Activated T-cell treated with anti-CD3 and anti-CD28 coated beads for 1 hour (primary cell): ENCODE measurements around the gene HIPK3.
"Not testable (repeated sequence)": the region's sequence is repeated elsewhere in the genome, so short reads cannot be mapped to it uniquely, and the experiment has no call there.

ENCODE experiments used
- DNase-seq: peaks from one replicate; pipeline ENCODE4 v3.0.0-alpha.2; 2020; ENCODE audit warnings: low read depth

HIPK3 gene

GRCh38 chr11:33358150-33358831, 101.1 kb downstream of the HIPK3 start:
- no peak for DNase-seq

- no peak for DNase-seq
Observed at GRCh38 chr11:33360642-33361041, 103.5 kb downstream of the HIPK3 start.

GRCh38 chr11:33362051-33362910, 105.1 kb downstream of the HIPK3 start:
- DNase-seq: no peak

GRCh38 chr11:33366918-33367317, 109.7 kb downstream of the HIPK3 start:
- no peak for DNase-seq

DNA sequence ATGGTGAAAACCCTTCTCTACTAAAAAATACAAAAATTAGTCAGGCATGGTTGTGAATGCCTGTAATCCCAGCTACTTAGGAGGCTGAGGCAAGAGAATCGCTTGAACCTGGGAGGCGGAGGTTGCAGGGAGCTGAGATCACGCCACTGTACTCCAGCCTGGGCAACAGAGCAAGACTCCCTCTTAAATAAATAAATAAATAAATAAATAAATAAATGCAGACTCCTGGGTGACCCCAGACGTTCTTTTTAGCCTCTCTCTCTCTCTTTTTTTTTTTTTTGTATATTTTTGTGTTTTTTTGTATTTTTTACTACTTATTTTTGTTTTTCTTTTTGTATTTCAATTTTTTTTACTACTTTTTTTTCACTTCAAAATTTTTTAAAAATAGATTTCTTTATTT, 111.3 kb downstream of the HIPK3 start:
- DNase-seq: not testable (repeated sequence)

GRCh38 chr11:33368931-33369330, 111.8 kb downstream of the HIPK3 start:
- DNase-seq: no peak

DNA sequence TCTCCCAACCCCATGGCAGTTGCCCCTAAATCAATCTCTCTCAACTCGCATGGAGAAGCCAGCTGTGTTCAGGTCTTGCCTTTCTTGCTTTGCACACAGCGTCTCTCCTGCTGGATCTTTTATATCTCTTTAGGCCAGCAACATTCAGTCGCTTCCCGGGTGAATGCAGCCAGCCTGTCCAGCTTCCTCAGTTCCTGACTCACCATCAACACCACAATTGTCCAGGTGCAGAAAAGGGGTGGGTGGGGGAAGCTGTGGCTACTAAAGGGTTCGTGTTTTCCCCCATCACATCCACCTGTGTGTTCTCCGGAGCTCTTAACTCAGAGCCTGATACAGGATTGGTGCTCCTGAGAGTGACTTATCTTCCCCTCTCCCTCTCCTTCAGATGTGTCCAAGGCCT, 116.5 kb downstream of the HIPK3 start:
- no peak for DNase-seq

- DNase-seq: no peak
Observed at GRCh38 chr11:33375236-33375635, 118.1 kb downstream of the HIPK3 start.

- no peak for DNase-seq
Observed at GRCh38 chr11:33375688-33376311, 118.6 kb downstream of the HIPK3 start, which contains the start of gene KIAA1549L. KIAA1549L (plus strand) TSS chr11:33376108.

DNA sequence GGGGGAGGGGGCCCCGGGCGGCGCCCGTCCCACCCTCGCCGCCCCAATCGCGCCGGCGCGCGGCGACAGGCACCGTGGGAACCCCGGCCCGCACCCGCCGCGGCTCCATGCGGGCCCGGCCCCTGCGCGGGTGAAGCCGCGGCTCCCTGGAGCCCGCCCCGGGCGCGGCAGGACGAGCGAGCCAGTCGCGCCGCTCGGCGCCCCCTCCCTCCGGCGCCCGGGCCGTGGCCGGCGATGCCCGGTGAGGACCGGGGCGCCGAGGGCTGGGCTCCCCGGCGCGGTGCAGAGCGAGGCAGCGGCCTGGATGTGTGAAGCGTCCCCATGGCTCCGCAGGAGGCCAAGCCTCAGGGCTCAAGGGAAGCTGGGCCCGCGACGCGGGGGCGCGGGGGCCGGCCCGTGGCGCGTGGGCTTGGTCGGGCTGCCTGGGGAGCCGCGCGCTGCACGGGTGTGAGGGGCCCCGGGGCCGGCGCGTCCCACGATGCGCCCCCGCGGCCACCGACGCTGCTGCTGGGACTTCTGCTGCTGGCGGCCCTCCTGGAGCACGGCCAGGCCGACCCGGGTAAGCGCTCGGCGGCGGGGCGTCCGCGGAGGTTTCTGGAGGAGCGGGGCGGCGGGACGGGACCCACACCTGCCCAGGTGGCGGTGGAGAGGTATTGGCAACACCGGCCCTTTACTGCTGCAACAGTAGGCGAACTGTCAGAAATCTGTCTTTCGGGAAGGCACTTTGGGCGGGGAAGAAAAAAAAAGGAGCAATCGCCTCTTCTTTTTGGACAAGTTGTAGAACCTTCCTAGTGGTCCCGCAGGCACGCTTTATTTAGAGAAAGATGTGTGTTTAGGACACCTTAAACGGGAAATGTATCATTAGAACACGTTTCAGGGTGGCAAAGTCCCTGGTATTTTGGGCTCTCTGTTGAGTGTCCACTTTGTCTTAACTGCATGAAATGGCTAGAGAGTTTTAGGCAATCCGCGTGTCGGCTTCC, 119.4 kb downstream of the HIPK3 start:
- no peak for DNase-seq

DNA sequence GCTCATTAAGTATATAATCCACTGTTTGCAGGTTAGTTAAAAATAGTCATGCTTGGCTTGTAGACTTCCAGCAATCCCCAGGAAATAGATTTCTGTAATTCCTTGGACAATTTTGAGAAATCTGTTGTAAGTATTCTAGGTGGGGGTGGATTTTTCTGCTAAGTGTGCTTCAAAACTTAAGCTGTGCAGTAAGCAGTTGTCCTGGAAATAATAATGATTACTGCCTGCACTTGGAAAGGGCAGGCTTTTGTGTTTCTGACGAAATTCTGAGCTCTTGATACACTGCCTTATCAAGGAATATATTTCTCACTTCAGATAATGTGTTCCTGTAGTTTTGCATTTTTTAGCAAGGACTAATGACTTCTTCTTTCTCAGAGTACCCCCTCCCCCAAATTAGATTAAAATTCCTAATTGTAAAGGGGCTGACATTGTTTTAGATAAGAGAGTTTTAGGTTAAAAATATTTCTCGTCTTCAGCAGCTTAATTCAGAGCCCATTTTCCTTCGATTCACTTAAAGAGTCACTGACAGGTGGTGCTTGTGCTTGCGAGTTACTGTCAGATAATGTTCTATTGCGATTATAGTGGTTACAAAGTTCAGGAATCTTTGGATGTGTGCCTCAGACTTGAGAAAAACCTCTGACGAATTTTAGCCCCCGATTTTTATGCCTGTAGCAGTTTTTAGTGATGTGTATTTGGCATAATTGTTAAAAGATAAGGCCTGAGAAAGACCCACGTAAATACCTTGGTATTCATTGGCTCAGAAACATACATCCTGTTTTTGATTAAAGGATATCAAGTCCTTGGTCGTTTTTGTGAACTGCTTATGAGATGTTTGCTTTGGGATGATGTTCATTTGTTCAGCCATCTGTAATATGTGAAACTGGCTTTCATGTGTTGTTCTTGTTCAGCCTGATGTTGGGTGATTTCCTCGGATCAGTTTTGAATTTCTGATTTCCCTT, 120.5 kb downstream of the HIPK3 start:
- DNase-seq: no peak

DNA sequence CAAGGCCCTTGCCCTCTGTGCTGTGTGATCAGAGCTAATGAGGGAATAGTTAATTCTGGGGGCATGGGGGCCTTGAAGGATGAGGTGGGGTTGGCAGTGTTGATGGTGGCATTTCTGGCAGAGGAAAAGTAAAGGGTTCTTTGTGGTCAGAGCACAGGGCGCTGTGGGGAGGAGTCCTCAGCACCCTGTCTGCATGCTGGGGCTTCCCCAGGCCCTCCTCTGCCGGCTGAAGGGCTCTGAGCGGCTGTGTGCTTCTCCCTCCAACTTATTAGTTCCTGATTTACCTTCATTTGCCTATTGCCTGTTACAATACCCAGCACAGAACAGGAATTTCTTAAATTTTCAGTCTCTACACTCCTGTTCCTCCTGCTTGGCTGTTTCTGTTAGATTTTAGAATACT, 122.8 kb downstream of the HIPK3 start:
- DNase-seq: no peak

- no peak for DNase-seq
Observed at GRCh38 chr11:33383075-33383919, 126.1 kb downstream of the HIPK3 start.

GRCh38 chr11:33383920-33384209, 126.7 kb downstream of the HIPK3 start:
- no peak for DNase-seq

DNA sequence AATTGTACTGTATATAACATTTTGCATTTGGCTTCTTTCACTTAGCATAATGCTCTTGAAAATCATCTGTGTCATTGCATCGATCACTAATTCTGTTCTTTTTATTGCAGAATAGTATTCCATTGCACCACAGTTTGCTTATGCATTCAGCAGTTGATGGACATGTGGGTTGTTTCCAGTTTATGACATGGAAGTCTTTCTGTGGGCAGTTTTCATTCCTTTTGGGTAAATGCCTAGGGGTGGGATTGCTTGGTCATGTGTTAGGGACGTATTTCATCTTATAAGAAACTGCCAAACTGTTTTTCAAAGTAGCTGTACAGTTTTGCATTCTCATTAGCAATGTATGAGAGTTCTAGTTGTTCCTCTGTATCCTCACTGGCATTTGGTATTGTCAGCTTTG, 127.0 kb downstream of the HIPK3 start:
- no peak for DNase-seq

DNA sequence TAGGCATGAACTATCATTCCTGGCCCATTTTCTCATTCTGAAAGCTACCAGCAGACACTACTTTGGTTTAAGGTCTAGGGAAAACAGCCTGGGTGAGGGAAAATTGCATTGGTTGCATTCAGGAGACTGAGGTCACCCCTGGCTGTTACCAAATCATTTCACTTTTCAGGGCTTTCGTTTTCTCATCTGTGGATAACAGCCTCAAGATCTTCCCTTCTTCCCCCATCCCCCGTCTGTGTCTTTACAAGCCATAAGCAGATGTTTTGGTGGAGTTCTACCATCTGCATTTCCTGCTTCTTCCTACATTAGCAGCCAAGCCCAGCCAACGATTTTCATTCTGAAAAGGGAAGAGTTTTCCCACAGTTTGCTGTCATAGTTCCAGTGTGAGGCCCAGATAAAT, 130.4 kb downstream of the HIPK3 start:
- no peak for DNase-seq

DNA sequence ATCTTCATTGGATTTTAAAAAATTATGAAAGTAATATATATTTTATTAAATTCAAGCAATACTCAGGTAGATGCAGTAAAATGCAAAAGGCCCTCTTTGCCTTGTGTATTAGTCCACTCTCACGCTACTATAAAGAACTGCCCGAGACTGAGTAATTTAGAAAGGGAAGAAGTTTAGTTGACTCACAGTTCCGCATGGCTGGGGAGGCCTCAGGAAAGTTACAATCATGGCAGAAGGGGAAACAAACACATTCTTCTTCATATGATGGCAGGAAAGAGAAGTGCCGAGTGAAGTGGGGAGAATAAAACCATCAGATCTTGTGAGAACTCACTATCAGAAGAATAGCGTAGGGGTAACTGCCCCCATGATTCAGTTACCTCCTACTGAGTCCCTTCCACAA, 130.8 kb downstream of the HIPK3 start:
- DNase-seq: no peak

DNA sequence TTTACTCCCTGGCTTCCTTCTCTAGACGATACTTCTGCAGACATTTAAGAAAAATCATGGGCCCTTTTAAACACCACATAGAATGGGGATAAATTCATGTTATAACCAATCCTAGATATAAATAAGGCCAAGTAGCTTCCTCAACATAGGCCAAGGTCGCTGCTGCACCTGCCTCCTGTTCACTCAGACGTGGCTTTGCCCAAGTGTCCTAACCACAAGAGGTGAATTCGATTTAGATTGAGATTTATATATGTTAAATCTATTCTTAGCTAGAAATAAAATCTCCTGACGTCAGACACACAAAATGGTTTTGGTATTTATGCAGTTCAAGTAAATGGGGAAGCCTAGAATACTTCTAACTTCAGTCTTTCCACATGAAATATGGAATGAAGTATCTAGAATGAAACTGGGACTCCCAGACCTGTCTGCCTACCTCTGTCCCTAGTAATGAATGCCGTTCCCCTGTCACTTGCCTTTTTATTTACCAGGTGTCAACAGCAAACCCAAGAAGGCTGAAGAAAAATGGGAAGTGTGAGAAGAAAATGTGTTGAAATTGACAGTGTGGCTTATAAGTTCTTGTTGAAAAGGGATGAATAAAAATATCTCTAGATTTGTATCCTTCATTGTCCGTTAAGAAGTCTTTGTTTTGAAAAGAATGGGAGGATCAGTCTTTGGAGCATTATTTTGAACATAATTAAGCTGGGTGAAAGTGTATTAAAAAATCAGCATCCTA, 131.8 kb downstream of the HIPK3 start:
- DNase-seq: no peak

GRCh38 chr11:33389635-33390034, 132.5 kb downstream of the HIPK3 start:
- no peak for DNase-seq
